ENCODE measurements around the gene ECE2.
A peak's percentile ranks its signal among the peaks of the same experiment; 100 is the strongest.

The ECE2 gene

DNA sequence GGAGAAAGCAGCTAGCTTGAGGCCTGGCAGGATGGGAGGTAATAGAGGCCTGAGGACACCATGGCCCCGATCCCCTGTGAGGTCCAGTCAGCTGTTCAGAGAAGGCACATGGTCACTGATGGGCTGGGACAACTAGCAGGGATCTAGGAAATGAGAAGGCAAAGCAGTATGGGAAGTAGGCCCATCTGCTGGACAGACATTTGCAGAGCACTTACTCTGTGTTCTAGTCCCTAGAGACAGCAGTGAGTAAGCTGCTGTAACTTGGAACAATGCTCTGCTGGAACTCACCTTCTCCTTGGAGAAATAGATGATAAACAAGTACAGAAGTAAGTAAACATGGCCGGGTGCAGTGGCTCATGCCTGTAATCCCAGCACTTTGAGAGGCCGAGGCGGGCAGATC, 7.1 kb downstream of the ECE2 start:
- H3K27ac Mint-ChIP-seq: no peak overlapping the region
- no peak overlapping the region for H3K4me3 Mint-ChIP-seq
- H3K4me1 Mint-ChIP-seq (ENCODE audit: low read depth): no peaks in the 10 kb centered on the region
- no peaks in the 10 kb centered on the region for H3K36me3 Mint-ChIP-seq
- no peaks in the 10 kb centered on the region for H3K9me3 Mint-ChIP-seq (ENCODE audit: low read depth)
- peaks cover 10% of the 10 kb centered on the region for H3K27me3 Mint-ChIP-seq

DNA sequence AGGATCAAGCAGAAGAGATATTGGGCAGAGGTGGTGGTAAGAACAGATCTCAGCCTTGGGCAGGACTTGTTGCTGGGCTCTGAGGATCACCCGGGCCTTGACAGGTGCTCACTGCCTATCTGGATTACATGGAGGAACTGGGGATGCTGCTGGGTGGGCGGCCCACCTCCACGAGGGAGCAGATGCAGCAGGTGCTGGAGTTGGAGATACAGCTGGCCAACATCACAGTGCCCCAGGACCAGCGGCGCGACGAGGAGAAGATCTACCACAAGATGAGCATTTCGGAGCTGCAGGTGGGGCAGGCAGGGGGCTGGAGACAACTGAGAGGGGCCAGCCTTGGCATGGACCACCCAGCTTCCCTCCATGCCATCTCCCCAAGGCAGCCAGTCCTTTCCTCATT, 7.9 kb downstream of the ECE2 start:
- Mint-ChIP-seq H3K4me1 (ENCODE audit: low read depth) (no peaks in the 10 kb centered on the region), H3K36me3 (no peaks in the 10 kb centered on the region), H3K27me3 (peaks cover 8% of the 10 kb centered on the region), H3K4me3 (no peak overlapping the region), H3K9me3 (ENCODE audit: low read depth) (no peaks in the 10 kb centered on the region), H3K27ac (no peak overlapping the region)

DNA sequence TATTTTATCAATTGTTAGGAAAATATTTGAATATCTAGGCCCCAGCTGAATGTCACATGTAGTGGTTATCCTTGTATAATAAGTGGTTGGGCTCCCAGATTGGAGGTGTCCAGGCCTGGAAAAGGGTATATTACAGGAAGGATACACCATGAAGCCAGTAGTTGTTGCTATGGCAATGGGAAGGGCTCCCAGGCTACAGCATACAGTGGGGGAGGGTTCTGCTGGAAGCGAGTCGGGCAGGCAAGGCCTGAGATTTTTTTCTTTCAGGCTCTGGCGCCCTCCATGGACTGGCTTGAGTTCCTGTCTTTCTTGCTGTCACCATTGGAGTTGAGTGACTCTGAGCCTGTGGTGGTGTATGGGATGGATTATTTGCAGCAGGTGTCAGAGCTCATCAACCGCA, 8.9 kb downstream of the ECE2 start:
- Mint-ChIP-seq H3K27ac (no peak overlapping the region), H3K9me3 (ENCODE audit: low read depth) (no peaks in the 10 kb centered on the region), H3K4me1 (ENCODE audit: low read depth) (no peaks in the 10 kb centered on the region), H3K36me3 (no peaks in the 10 kb centered on the region), H3K4me3 (no peak overlapping the region), H3K27me3 (peaks cover 7% of the 10 kb centered on the region)

DNA sequence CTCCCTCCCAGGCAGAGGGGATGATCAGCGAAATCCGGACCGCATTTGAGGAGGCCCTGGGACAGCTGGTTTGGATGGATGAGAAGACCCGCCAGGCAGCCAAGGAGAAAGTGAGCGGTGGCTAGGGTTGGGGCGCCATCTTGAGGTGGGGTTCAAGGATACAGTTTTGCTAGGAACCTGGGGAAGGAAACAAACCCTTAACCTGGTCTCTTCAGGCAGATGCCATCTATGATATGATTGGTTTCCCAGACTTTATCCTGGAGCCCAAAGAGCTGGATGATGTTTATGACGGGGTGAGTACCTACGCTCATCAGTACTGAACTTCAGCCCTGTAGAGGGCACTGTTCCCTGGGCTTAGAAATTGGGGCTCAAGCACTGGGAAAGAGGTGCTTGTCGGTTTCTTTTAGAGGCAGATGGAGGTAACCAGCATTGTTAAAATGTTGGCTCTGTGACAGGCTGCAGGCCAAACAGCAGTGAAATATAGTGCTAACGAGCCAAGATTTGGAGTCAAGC, 13.7 kb downstream of the ECE2 start:
- Mint-ChIP-seq H3K27ac (no peak overlapping the region), H3K27me3 (peaks cover 7% of the 10 kb centered on the region), H3K4me3 (no peak overlapping the region), H3K9me3 (ENCODE audit: low read depth) (no peaks in the 10 kb centered on the region), H3K36me3 (no peaks in the 10 kb centered on the region), H3K4me1 (ENCODE audit: low read depth) (no peaks in the 10 kb centered on the region)

DNA sequence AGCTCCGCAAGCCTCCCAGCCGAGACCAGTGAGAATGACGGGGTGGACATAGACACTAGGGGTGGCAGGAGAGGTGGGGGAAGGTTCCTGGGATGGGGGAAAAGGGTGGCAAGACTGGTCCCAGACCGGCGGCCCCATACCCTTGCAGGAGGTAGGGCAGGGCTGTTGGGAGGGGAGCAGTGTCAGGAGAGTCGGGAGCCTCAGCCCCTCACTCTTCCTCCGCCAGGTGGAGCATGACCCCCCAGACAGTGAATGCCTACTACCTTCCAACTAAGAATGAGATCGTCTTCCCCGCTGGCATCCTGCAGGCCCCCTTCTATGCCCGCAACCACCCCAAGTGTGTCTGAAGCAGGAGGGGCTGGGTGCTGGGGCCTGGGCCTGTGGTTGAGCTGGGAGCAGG, 14.5 kb downstream of the ECE2 start:
- no peak overlapping the region for H3K27ac Mint-ChIP-seq
- H3K9me3 Mint-ChIP-seq (ENCODE audit: low read depth): no peaks in the 10 kb centered on the region
- no peaks in the 10 kb centered on the region for H3K4me1 Mint-ChIP-seq (ENCODE audit: low read depth)
- H3K4me3 Mint-ChIP-seq: no peak overlapping the region
- no peaks in the 10 kb centered on the region for H3K36me3 Mint-ChIP-seq
- peaks cover 7% of the 10 kb centered on the region for H3K27me3 Mint-ChIP-seq

DNA sequence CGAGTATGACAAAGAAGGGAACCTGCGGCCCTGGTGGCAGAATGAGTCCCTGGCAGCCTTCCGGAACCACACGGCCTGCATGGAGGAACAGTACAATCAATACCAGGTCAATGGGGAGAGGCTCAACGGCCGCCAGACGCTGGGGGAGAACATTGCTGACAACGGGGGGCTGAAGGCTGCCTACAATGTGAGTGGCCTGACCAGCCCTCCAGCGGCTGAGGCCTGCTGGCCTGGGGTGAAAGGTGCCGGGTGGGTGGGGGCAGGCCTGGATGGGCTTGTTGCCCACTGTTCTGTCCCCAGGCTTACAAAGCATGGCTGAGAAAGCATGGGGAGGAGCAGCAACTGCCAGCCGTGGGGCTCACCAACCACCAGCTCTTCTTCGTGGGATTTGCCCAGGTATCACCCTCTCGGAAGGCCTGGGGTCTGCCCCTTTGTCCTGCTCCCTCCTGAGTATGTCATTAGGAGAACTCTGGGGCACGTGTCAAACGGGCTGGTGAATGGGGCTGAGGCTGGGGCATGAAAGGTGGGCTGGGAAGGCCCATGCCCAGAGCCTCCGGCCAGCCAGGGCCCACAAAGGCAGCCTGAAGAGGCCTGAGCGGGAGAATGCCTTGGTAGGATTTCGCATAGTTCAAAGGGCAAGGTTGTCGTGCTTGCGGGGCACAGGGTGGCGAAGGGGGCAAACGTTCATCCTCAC, 15.4 kb downstream of the ECE2 start:
- Mint-ChIP-seq H3K4me1 (ENCODE audit: low read depth) (no peaks in the 10 kb centered on the region), H3K27me3 (peaks cover 1% of the 10 kb centered on the region), H3K27ac (no peak overlapping the region), H3K9me3 (ENCODE audit: low read depth) (no peaks in the 10 kb centered on the region), H3K36me3 (no peaks in the 10 kb centered on the region), H3K4me3 (no peak overlapping the region)

DNA sequence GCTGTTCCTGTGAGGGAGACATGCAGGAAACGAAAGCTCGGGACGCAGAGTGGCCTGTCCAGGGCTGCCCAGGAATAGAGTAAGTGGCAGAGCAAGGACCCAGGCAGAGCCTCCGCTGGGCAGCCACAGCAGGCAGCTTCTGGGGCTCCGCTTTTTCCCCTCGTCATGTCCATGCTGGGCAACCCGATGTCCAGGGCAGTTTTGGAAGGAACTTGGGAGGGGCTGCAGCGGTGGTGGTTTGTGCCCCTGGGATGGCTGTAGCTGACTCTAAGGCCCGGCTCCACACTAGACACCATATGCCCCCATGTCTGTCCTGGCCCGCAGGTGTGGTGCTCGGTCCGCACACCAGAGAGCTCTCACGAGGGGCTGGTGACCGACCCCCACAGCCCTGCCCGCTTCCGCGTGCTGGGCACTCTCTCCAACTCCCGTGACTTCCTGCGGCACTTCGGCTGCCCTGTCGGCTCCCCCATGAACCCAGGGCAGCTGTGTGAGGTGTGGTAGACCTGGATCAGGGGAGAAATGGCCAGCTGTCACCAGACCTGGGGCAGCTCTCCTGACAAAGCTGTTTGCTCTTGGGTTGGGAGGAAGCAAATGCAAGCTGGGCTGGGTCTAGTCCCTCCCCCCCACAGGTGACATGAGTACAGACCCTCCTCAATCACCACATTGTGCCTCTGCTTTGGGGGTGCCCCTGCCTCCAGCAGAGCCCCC, 16.1 kb downstream of the ECE2 start:
- Mint-ChIP-seq H3K27me3 (no peaks in the 10 kb centered on the region), H3K9me3 (ENCODE audit: low read depth) (no peaks in the 10 kb centered on the region), H3K4me3 (no peak overlapping the region), H3K27ac (no peak overlapping the region), H3K36me3 (no peaks in the 10 kb centered on the region), H3K4me1 (ENCODE audit: low read depth) (no peaks in the 10 kb centered on the region)

DNA sequence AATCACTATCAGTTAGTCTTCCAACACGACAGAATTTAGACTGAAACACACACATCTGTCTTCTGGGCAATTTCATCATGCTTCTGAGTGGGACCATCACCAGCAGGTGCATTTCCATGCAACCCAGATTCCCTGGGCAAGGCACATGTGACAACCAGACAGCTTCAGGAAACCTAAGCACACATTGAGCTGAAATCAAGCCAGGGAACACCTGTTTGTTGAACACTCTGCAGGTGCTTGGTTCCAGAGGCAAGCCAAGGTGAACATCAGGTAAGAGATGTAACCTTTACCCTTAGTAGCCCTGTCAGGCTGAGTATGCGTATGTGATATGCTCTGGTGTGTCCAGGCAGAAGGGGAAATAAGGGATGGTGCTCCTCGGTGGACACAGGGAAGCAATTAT, 19.9 kb downstream of the ECE2 start:
- no peaks in the 10 kb centered on the region for H3K36me3 Mint-ChIP-seq
- no peaks in the 10 kb centered on the region for H3K9me3 Mint-ChIP-seq (ENCODE audit: low read depth)
- H3K27ac Mint-ChIP-seq: no peak overlapping the region
- no peaks in the 10 kb centered on the region for H3K27me3 Mint-ChIP-seq
- peaks cover 18% of the 10 kb centered on the region for H3K4me1 Mint-ChIP-seq (ENCODE audit: low read depth)
- H3K4me3 Mint-ChIP-seq: no peak overlapping the region

DNA sequence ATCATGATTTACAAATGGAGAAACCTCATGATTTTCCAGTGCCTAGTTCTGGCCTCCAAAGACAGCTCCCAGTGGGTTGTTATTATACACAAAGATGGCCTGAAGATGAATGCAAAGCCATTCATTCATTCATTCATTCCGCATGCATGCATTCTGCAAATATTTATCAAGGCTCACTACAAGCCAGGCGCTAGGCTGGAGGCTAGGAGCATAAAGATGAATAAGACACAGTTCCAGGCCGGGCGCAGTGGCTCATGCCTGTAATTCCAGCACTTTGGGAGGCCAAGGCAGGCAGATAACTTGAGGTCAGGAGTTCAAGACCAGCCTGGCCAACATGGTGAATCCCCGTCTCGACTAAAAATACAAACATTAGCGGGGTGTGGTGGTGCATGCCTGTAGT, 20.8 kb downstream of the ECE2 start:
- peaks cover 20% of the 10 kb centered on the region for H3K4me1 Mint-ChIP-seq (ENCODE audit: low read depth)
- no peaks in the 10 kb centered on the region for H3K36me3 Mint-ChIP-seq
- no peaks in the 10 kb centered on the region for H3K27me3 Mint-ChIP-seq
- H3K4me3 Mint-ChIP-seq: no peak overlapping the region
- no peak overlapping the region for H3K27ac Mint-ChIP-seq
- no peaks in the 10 kb centered on the region for H3K9me3 Mint-ChIP-seq (ENCODE audit: low read depth)

DNA sequence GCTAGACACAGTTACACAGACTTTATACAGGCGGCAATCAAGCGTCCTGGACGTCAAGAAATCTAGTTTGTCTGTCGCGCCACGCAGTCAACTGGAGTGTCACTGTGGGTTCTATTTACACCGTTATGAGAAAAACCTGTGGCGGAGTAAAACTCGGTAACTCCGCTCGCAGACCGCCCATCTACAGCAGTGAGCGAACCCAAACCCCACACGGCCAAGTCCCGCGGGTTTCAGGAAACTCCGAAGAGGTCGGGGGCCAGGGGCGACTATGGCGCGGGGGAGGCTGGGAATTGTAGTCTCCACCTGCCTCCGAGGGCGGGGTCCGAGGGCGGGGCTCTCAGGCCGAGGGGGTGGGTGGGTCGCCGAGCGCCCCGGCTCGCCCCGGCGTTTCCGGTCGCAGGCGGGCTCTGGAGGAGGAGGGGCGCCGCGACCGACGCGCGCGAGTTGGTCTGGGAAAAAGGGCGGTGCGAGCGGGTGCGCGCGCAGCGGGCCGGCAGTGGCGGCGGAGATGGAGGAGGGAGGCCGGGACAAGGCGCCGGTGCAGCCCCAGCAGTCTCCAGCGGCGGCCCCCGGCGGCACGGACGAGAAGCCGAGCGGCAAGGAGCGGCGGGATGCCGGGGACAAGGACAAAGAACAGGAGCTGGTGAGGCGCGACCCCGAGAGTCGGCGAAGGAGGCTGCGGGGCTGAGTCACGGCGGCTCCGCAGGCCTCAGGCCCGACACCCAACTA, 23.1 kb downstream of the ECE2 start, which contains the start of gene PSMD2:
Gene PSMD2 (plus strand): TSS at position 483 of the 729 bp plus-strand sequence. CDS start 26 bp downstream, at position 509.
- Mint-ChIP-seq H3K36me3 (no peaks in the 10 kb centered on the region), H3K4me3 (peak within 1 kb of the TSS; percentile 95), H3K4me1 (ENCODE audit: low read depth) (peaks cover 25% of the 10 kb centered on the region), H3K27me3 (no peaks in the 10 kb centered on the region), H3K9me3 (ENCODE audit: low read depth) (no peaks in the 10 kb centered on the region), H3K27ac (peak within 1 kb of the TSS; percentile 91)

DNA sequence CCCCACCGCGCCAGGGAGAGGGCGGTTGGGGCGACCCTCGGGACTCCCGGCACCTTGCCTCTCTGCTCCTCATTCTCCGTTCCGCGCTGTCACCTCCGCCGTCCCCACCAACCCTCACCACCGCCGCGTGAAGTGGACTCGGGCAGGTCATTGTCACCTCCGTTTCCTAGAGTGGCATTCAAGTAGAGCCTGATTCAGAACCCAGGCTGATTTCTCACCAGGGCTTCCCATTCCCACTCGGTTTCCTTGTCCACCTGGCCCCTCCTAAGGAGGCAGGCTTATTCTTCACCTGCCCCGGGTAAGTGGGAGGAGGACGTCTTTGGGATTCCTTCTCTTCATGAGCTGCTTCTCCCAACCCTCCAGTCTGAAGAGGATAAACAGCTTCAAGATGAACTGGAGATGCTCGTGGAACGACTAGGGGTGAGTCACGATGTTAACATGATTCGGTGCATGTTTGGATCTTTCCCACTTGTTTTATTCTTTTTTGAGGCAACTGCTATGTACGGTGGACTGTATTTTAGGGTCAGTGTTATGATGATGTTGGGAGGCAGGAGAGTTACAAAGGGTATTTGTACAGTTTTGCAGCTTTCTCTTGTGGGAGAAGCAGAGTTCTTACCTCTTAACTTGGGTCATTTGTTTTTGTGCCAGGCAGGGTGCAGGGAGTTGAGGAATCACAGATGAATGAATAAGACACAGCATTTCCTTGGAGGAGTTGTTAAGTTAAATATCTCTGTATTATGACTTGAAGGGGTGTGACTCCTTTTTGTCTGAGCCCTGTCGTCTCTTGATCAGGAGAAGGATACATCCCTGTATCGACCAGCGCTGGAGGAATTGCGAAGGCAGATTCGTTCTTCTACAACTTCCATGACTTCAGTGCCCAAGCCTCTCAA, 23.9 kb downstream of the ECE2 start:
- no peaks in the 10 kb centered on the region for H3K27me3 Mint-ChIP-seq
- peaks cover 25% of the 10 kb centered on the region for H3K4me1 Mint-ChIP-seq (ENCODE audit: low read depth)
- H3K4me3 Mint-ChIP-seq: peak overlapping the region; percentile 95
- no peaks in the 10 kb centered on the region for H3K9me3 Mint-ChIP-seq (ENCODE audit: low read depth)
- peak overlapping the region; percentile 91 for H3K27ac Mint-ChIP-seq
- no peaks in the 10 kb centered on the region for H3K36me3 Mint-ChIP-seq

DNA sequence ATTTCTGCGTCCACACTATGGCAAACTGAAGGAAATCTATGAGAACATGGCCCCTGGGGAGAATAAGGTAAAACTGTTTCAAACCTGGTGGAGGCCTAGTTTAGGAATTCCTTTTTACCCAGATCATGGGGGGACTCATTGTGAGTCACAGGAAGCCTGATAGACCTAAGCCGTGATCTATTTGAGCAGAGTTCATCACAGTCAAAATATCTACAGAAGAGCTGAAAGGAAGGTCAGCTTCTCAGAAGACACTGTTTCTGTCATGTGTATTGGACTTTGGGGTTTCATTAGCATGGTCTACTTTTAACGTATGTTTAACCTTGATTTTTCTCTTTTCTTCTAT, 24.5 kb downstream of the ECE2 start:
- Mint-ChIP-seq H3K27me3 (no peaks in the 10 kb centered on the region), H3K9me3 (ENCODE audit: low read depth) (no peaks in the 10 kb centered on the region), H3K4me1 (ENCODE audit: low read depth) (peaks cover 25% of the 10 kb centered on the region), H3K36me3 (no peaks in the 10 kb centered on the region), H3K4me3 (peak overlapping the region; percentile 95), H3K27ac (no peak overlapping the region)

DNA sequence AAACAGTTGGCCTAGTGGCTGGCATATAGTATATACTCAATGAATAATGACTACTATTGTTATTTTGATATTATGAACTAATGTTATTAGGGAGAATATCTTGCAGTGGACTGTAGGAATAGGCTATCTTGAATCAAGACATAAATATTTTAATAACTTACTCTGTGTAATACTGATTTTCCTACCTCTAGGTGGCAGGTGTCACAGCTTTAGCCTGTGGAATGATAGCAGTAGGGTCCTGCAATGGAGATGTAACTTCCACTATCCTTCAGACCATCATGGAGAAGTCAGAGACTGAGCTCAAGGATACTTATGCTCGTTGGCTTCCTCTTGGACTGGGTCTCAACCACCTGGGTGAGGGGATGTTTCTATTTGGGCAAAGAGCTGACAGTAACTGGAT, 29.8 kb downstream of the ECE2 start:
- Mint-ChIP-seq H3K9me3 (ENCODE audit: low read depth) (no peaks in the 10 kb centered on the region), H3K36me3 (peaks cover 13% of the 10 kb centered on the region), H3K27ac (no peak overlapping the region), H3K27me3 (no peaks in the 10 kb centered on the region), H3K4me1 (ENCODE audit: low read depth) (peaks cover 16% of the 10 kb centered on the region), H3K4me3 (no peak overlapping the region)

DNA sequence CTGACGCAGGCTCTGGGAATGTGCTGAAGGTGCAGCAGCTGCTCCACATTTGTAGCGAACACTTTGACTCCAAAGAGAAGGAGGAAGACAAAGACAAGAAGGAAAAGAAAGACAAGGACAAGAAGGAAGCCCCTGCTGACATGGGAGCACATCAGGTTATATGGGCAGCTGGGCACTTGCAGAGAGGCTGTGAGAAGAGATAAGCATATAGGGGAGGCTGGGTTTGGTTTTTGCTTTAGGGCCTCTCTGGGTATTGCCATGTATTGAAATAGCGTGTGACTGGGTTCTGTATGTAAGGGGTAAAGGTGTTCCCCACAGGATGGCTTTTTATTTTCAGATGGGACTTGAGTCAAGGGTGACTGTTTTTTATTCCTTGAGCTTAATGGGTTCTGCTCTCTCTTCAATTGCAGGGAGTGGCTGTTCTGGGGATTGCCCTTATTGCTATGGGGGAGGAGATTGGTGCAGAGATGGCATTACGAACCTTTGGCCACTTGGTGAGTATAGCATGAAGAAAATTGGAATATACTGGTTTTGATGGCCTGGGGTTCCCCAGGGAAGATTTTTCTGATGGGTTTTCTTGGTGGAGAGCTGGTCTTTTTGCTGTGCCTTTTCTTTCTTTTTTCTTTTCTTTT, 30.6 kb downstream of the ECE2 start:
- no peak overlapping the region for H3K4me3 Mint-ChIP-seq
- no peaks in the 10 kb centered on the region for H3K27me3 Mint-ChIP-seq
- no peak overlapping the region for H3K27ac Mint-ChIP-seq
- peaks cover 13% of the 10 kb centered on the region for H3K4me1 Mint-ChIP-seq (ENCODE audit: low read depth)
- H3K9me3 Mint-ChIP-seq (ENCODE audit: low read depth): no peaks in the 10 kb centered on the region
- H3K36me3 Mint-ChIP-seq: peaks cover 13% of the 10 kb centered on the region

Measured in activated naive CD8-positive, alpha-beta T cell (primary cell).